ENCODE data around the gene DNAH1. TPM values are rescaled to one million over a fixed set of nuclear protein-coding genes. Genes with fewer than 3 reads are reported as not detected.

DNAH1 gene
- total and polyA plus RNA-seq, 2 of the 13 experiments (the other 11 are each of a cell fraction or from before 2014, with no cell fraction given) = 0.64 to 3.5 TPM

DNA sequence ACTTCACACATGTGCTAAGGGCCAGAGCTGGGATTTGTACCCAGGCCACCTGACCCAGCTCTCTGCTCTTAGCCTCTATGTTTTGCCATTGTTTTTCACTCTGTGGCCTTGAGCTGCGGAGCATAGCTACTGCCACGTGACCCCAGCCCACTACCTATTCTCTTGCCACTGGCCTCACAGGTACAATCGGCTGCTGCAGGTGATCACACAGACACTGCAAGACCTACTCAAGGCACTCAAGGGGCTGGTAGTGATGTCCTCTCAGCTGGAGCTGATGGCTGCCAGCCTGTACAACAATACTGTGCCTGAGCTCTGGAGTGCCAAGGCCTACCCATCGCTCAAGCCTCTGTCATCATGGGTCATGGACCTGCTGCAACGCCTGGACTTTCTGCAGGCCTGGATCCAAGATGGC is 82.6 kb downstream of the DNAH1 start (continued):
- TF ChIP-seq ZFP82 (CRISPR knock-in tag; IDR thresholded peaks at IDR 0.05; ENCODE audit: borderline replicate concordance) (no peak), SOX5 (CRISPR knock-in tag; IDR thresholded peaks at IDR 0.05; ENCODE audit: borderline replicate concordance) (peak; percentile 39; the same call in 1 of the 2 replicates), FOSL1 (CRISPR knock-in tag; IDR thresholded peaks at IDR 0.05; ENCODE audit: borderline replicate concordance) (no peak), MTERF4 (CRISPR knock-in tag; IDR thresholded peaks at IDR 0.05) (no peak), TCF12 (IDR thresholded peaks at IDR 0.05) (no peak), TCF12 (CRISPR knock-in tag; IDR thresholded peaks at IDR 0.05) (no peak), MZF1 (CRISPR knock-in tag; IDR thresholded peaks at IDR 0.05; ENCODE audit: borderline replicate concordance) (no peak), ZNF790 (CRISPR knock-in tag; IDR thresholded peaks at IDR 0.05; ENCODE audit: borderline replicate concordance) (no peak), SOX6 (IDR thresholded peaks at IDR 0.05) (no peak), SOX6 (CRISPR knock-in tag; IDR thresholded peaks at IDR 0.05) (peak; percentile 53; the same call in 1 of the 2 replicates), DZIP1 (CRISPR knock-in tag; IDR thresholded peaks at IDR 0.05) (no peak), DR1 (CRISPR knock-in tag; IDR thresholded peaks at IDR 0.05) (no peak), USF2 (IDR thresholded peaks at IDR 0.05; ENCODE audit: low read depth, low read length) (no peak), USF2 (CRISPR knock-in tag; IDR thresholded peaks at IDR 0.05; ENCODE audit: borderline replicate concordance) (peak; percentile 41; the same call in 1 of the 2 replicates), MIER2 (CRISPR knock-in tag; IDR thresholded peaks at IDR 0.05) (no peak), ARNTL (CRISPR knock-in tag; IDR thresholded peaks at IDR 0.05) (0 out of 2 replicates have a peak, but pooled peaks have one; percentile 44)
- TF ChIP-seq, protein P1, sequence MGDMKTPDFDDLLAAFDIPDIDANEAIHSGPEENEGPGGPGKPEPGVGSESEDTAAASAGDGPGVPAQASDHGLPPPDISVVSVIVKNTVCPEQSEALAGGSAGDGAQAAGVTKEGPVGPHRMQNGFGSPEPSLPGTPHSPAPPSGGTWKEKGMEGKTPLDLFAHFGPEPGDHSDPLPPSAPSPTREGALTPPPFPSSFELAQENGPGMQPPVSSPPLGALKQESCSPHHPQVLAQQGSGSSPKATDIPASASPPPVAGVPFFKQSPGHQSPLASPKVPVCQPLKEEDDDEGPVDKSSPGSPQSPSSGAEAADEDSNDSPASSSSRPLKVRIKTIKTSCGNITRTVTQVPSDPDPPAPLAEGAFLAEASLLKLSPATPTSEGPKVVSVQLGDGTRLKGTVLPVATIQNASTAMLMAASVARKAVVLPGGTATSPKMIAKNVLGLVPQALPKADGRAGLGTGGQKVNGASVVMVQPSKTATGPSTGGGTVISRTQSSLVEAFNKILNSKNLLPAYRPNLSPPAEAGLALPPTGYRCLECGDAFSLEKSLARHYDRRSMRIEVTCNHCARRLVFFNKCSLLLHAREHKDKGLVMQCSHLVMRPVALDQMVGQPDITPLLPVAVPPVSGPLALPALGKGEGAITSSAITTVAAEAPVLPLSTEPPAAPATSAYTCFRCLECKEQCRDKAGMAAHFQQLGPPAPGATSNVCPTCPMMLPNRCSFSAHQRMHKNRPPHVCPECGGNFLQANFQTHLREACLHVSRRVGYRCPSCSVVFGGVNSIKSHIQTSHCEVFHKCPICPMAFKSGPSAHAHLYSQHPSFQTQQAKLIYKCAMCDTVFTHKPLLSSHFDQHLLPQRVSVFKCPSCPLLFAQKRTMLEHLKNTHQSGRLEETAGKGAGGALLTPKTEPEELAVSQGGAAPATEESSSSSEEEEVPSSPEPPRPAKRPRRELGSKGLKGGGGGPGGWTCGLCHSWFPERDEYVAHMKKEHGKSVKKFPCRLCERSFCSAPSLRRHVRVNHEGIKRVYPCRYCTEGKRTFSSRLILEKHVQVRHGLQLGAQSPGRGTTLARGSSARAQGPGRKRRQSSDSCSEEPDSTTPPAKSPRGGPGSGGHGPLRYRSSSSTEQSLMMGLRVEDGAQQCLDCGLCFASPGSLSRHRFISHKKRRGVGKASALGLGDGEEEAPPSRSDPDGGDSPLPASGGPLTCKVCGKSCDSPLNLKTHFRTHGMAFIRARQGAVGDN (CRISPR knock-in tag; IDR thresholded peaks at IDR 0.05) = peak; percentile 41
- TF ChIP-seq, protein P2, sequence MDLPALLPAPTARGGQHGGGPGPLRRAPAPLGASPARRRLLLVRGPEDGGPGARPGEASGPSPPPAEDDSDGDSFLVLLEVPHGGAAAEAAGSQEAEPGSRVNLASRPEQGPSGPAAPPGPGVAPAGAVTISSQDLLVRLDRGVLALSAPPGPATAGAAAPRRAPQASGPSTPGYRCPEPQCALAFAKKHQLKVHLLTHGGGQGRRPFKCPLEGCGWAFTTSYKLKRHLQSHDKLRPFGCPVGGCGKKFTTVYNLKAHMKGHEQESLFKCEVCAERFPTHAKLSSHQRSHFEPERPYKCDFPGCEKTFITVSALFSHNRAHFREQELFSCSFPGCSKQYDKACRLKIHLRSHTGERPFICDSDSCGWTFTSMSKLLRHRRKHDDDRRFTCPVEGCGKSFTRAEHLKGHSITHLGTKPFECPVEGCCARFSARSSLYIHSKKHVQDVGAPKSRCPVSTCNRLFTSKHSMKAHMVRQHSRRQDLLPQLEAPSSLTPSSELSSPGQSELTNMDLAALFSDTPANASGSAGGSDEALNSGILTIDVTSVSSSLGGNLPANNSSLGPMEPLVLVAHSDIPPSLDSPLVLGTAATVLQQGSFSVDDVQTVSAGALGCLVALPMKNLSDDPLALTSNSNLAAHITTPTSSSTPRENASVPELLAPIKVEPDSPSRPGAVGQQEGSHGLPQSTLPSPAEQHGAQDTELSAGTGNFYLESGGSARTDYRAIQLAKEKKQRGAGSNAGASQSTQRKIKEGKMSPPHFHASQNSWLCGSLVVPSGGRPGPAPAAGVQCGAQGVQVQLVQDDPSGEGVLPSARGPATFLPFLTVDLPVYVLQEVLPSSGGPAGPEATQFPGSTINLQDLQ (CRISPR knock-in tag; IDR thresholded peaks at IDR 0.05) = no peak
